Suprapubic skin (tissue), 4 donors: ENCODE results near the gene NLRC5. TPM values are rescaled to one million over a fixed set of nuclear protein-coding genes. Genes with fewer than 3 reads are reported as not detected.

Experiments used
- DNase-seq, 2 donors: peaks; one replicate each; pipeline ENCODE4 v3.0.0-alpha.2; 2019; ENCODE audit warnings: low spot score in 2 of 2
- H3K27ac ChIP-seq: fragments of 200-600 bp; sonication (generic); one replicate; pipeline ENCODE4 v1.5.1; 2019
- H3K27me3 ChIP-seq: fragments of 200-600 bp; sonication (generic); one replicate; pipeline ENCODE4 v1.5.1; 2019
- H3K36me3 ChIP-seq: fragments of 200-600 bp; sonication (generic); one replicate; pipeline ENCODE4 v1.5.1; 2019
- H3K4me1 ChIP-seq: fragments of 200-600 bp; sonication (generic); one replicate; pipeline ENCODE4 v1.5.1; 2019
- H3K4me3 ChIP-seq: fragments of 200-600 bp; sonication (generic); one replicate; pipeline ENCODE4 v1.5.1; 2019; ENCODE audit warnings: mild to moderate bottlenecking
- H3K9me3 ChIP-seq: fragments of 200-600 bp; sonication (generic); one replicate; pipeline ENCODE4 v1.5.1; 2019
- CTCF ChIP-seq, 2 donors: fragments of 200-600 bp in 1 of 2; fragments of 450-650 bp in 1 of 2; sonication (generic) in 1 of 2; IDR thresholded peaks; one replicate each; pipeline ENCODE4 v1.5.1; 2016 to 2019; ENCODE audit warnings: antibody characterized with exemption in 2 of 2, mild to moderate bottlenecking in 1 of 2, moderate library complexity in 1 of 2
- EP300 ChIP-seq: sonication (generic); formaldehyde crosslinking; IDR thresholded peaks from one replicate; pipeline ENCODE4 v1.6.1; 2017; ENCODE audit warnings: antibody characterized with exemption
- POLR2A ChIP-seq, 2 donors: fragments of 450-650 bp; IDR thresholded peaks; one replicate each; pipeline ENCODE4 v1.6.1; 2017; ENCODE audit warnings: antibody characterized with exemption in 2 of 2, mild to moderate bottlenecking in 2 of 2, moderate library complexity in 2 of 2
- POLR2AphosphoS5 ChIP-seq, 3 donors: sonication (generic); formaldehyde crosslinking; IDR thresholded peaks; one replicate each; pipeline ENCODE4 v1.6.1; 2017; ENCODE audit warnings: antibody characterized with exemption in 3 of 3
- WGBS: methylation state at CpG from one replicate; pipeline ENCODE4 v1.1.5; 2018; 5-methylcytosine and 5-hydroxymethylcytosine counted together
- total RNA-seq, 4 donors: library from RNA; depleted of rRNA; stranded (reverse); fragments of >200 nt; gene quantifications; one replicate each; pipeline ENCODE4 v1.1.0, GENCODE V29; 2016

Gene NLRC5
- total RNA-seq, 4 donors from 2014 or later = 36.9 to 133 (median 54.4) TPM

GRCh38 chr16:57032931-57033330, 43.6 kb downstream of the NLRC5 start:
- 94% methylated on average over 5 of the region's 5 CpGs for WGBS
- Histone ChIP-seq H3K27ac (no peak overlapping the region), H3K36me3 (peaks cover 51% of the 10 kb centered on the region), H3K27me3 (no peaks in the 10 kb centered on the region), H3K4me1 (peaks cover 5% of the 10 kb centered on the region), H3K9me3 (no peaks in the 10 kb centered on the region), H3K4me3 (no peak overlapping the region)
- TF ChIP-seq CTCF (IDR thresholded peaks at IDR 0.05) = no peak
- no peak for TF ChIP-seq POLR2A (IDR thresholded peaks at IDR 0.05)
- TF ChIP-seq EP300 = no peak
- DNase-seq = no peak

- H3K27ac ChIP-seq = no peak overlapping the region
- H3K4me3 ChIP-seq = no peak overlapping the region
- 75% methylated on average over 4 of the region's 4 CpGs for WGBS
- peaks cover 69% of the 10 kb centered on the region for H3K36me3 ChIP-seq
- H3K9me3 ChIP-seq = no peaks in the 10 kb centered on the region
- TF ChIP-seq EP300 (no peak), POLR2AphosphoS5 (IDR thresholded peaks at IDR 0.05) (no peak), POLR2A (IDR thresholded peaks at IDR 0.05) (no peak), CTCF (IDR thresholded peaks at IDR 0.05) (no peak)
- no peaks in the 10 kb centered on the region for H3K4me1 ChIP-seq
- DNase-seq = no peak
- no peaks in the 10 kb centered on the region for H3K27me3 ChIP-seq
These were observed 47.0 kb downstream of the NLRC5 start for GRCh38 chr16:57036315-57036714.

- DNase-seq = no peak
- WGBS = 44% methylated on average over 2 of the region's 7 CpGs
These were observed 47.6 kb downstream of the NLRC5 start for GRCh38 chr16:57036945-57037344.

GRCh38 chr16:57038166-57038565, 48.8 kb downstream of the NLRC5 start:
- WGBS = 90% methylated on average over 2 of the region's 2 CpGs
- H3K4me3 ChIP-seq = no peak overlapping the region
- peaks cover 6% of the 10 kb centered on the region for H3K4me1 ChIP-seq
- no peaks in the 10 kb centered on the region for H3K27me3 ChIP-seq
- DNase-seq = no peak
- no peaks in the 10 kb centered on the region for H3K9me3 ChIP-seq
- H3K36me3 ChIP-seq = peaks cover 79% of the 10 kb centered on the region
- TF ChIP-seq CTCF (IDR thresholded peaks at IDR 0.05) (no peak), POLR2AphosphoS5 (IDR thresholded peaks at IDR 0.05) (no peak), EP300 (no peak)
- H3K27ac ChIP-seq = no peak overlapping the region

More at GRCh38 chr16:57036945-57037344, 47.6 kb downstream of the NLRC5 start:
- Histone ChIP-seq H3K9me3 (no peaks in the 10 kb centered on the region), H3K27me3 (no peaks in the 10 kb centered on the region), H3K36me3 (peaks cover 70% of the 10 kb centered on the region), H3K27ac (no peak overlapping the region), H3K4me1 (peaks cover 3% of the 10 kb centered on the region), H3K4me3 (no peak overlapping the region)
- TF ChIP-seq POLR2A (IDR thresholded peaks at IDR 0.05) (no peak), POLR2AphosphoS5 (IDR thresholded peaks at IDR 0.05) (no peak), EP300 (no peak), CTCF (IDR thresholded peaks at IDR 0.05) (no peak)

GRCh38 chr16:57039148-57039812, 49.9 kb downstream of the NLRC5 start:
- H3K4me3 ChIP-seq = no peak overlapping the region
- peaks cover 6% of the 10 kb centered on the region for H3K4me1 ChIP-seq
- H3K27ac ChIP-seq = no peak overlapping the region
- H3K27me3 ChIP-seq = no peaks in the 10 kb centered on the region
- peaks cover 74% of the 10 kb centered on the region for H3K36me3 ChIP-seq
- H3K9me3 ChIP-seq = no peaks in the 10 kb centered on the region
- 57% methylated on average over 5 of the region's 5 CpGs for WGBS
- DNase-seq = no peak
- TF ChIP-seq POLR2A (IDR thresholded peaks at IDR 0.05) (no peak), CTCF (IDR thresholded peaks at IDR 0.05) (no peak), EP300 (no peak), POLR2AphosphoS5 (IDR thresholded peaks at IDR 0.05) (no peak)
